ENCODE measurements around the gene NOSTRIN. TPM values are rescaled to one million over a fixed set of nuclear protein-coding genes. Genes with fewer than 3 reads are reported as not detected.

Gene NOSTRIN
- total and polyA plus RNA-seq, 2 of the 8 experiments (the other 6 are each of a cell fraction or from before 2014, with no cell fraction given) = not detected

DNA sequence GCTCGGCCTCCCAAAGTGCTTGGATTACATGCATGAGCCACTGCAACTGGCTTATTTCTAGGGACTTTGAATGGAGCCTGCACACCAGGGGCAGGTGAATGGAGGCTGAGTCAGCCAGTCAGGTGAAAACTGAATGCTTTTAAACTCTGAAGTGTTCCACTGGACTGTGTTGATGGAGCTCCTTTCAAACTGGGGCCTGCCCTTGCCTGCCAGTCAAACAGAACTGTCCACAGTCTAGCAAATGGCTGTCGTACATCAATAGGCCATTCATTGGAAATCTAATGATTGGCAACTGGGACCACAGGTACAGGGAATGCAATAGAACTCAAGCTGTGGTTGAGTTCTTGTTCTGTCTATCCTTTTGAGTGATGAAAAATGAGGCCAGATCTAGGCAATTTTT, 966 bp upstream of the NOSTRIN start (continued):
- no peak for TF ChIP-seq CHD7 (IDR thresholded peaks at IDR 0.05; ENCODE audit: insufficient replicate concordance, low read length)
- no peak for TF ChIP-seq SAP30 (IDR thresholded peaks at IDR 0.05; ENCODE audit: insufficient read depth, insufficient replicate concordance, low read length)
- no peak for TF ChIP-seq SP2 (IDR thresholded peaks at IDR 0.05; ENCODE audit: low read length)
- no peak for TF ChIP-seq BCL11A (IDR thresholded peaks at IDR 0.05; ENCODE audit: low read depth in 2 of 2, low read length in 2 of 2)
- no peak for TF ChIP-seq SP4 (IDR thresholded peaks at IDR 0.05; ENCODE audit: low read length)
- no peak for TF ChIP-seq RXRA (IDR thresholded peaks at IDR 0.05; ENCODE audit: insufficient read depth, low read depth, low read length)
- no peak for TF ChIP-seq KDM4A (IDR thresholded peaks at IDR 0.05; ENCODE audit: low read depth, low read length, severe bottlenecking)
- no peak for TF ChIP-seq POLR2A (IDR thresholded peaks at IDR 0.05; ENCODE audit: control extremely low read depth in 1 of 2, low read depth in 2 of 2, low read length in 2 of 2)
- no peak for TF ChIP-seq KDM5A (IDR thresholded peaks at IDR 0.05; ENCODE audit: low read length)

Measured in H1 (cell line).